ENCODE results near the gene C1QTNF12. TPM values are rescaled to one million over a fixed set of nuclear protein-coding genes. Genes with fewer than 3 reads are reported as not detected.
A peak's percentile ranks its signal among the peaks of the same experiment; 100 is the strongest.

Gene C1QTNF12
- total and polyA plus RNA-seq, 7 donors, result 1.9 to 28.7 (median 17.6) TPM; not detected in 2

DNA sequence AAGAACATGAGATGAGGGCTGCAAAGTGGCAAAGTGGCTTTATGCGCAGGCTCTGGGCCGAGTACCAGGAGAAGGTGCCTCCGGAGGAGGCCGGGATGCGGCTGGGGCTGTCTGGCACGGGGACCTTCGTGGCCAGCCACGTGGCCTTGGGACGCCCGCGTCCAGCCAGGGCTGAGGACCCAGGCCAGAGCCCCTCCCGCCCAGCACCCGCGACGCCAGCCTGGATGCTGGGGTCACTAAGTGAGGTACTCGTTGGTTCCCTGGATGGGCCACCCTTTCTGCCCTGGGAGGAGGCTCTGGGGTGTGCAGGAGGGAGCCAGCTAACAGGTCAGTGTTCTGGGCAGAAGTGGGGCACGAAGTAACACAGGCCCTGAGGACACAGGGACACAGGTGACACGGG lies 46.3 kb upstream of the C1QTNF12 start:
- no peak overlapping the region for H3K4me3 ChIP-seq
- H3K27me3 ChIP-seq, result peaks cover 0 to 2% (median 0%) of the 10 kb centered on the region in 3 donors
- WGBS, 2 donors, result 94 to 96% methylated on average over 18 of the region's 18 CpGs
- peaks cover 0 to 9% (median 4%) of the 10 kb centered on the region in 4 donors for H3K4me1 ChIP-seq
- intact Hi-C loops (cut with DNase I), result no loop called here
- H3K27ac ChIP-seq, result no peak overlapping the region
- DNase-seq, result no peak
- H3K9me3 ChIP-seq, result no peaks in the 10 kb centered on the region
- H3K36me3 ChIP-seq, result peaks cover 0 to 40% (median 11%) of the 10 kb centered on the region in 4 donors
- no peak for TF ChIP-seq POLR2A (IDR thresholded peaks at IDR 0.05)
- TF ChIP-seq CTCF (IDR thresholded peaks at IDR 0.05), result no peak
- no peak for TF ChIP-seq EP300 (IDR thresholded peaks at IDR 0.05)
- no peak for TF ChIP-seq POLR2AphosphoS5 (IDR thresholded peaks at IDR 0.05)

DNA sequence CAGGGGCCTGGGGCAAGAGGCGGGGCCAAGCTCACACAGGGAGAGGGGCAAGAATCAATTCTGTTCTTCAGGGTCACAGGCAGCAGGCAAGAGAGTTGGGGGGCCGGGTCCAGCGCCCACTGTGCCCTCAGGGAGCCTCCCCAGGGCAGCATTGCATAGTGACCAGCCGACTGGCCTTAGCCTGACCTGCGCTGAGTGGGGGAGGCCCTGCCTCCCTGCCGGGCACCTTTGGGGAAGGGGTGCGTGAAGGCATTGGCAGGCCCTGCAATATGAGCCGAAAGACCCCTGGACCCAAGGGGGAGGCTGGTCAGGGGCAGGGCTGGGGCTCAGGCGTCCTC lies 45.9 kb upstream of the C1QTNF12 start:
- 89 to 92% methylated on average over 9 of the region's 9 CpGs for WGBS, 2 donors
- no peak for DNase-seq
- intact Hi-C loops (cut with DNase I), result no loop called here
- Histone ChIP-seq H3K36me3 (peaks cover 0 to 36% (median 9%) of the 10 kb centered on the region in 4 donors), H3K27ac (no peak overlapping the region), H3K9me3 (no peaks in the 10 kb centered on the region), H3K4me1 (peaks cover 0 to 9% (median 4%) of the 10 kb centered on the region in 4 donors), H3K27me3 (peaks cover 0 to 6% (median 1%) of the 10 kb centered on the region in 3 donors), H3K4me3 (no peak overlapping the region)
- TF ChIP-seq POLR2AphosphoS5 (IDR thresholded peaks at IDR 0.05) (no peak), POLR2A (IDR thresholded peaks at IDR 0.05) (no peak), EP300 (IDR thresholded peaks at IDR 0.05) (no peak), CTCF (IDR thresholded peaks at IDR 0.05) (no peak)

DNA sequence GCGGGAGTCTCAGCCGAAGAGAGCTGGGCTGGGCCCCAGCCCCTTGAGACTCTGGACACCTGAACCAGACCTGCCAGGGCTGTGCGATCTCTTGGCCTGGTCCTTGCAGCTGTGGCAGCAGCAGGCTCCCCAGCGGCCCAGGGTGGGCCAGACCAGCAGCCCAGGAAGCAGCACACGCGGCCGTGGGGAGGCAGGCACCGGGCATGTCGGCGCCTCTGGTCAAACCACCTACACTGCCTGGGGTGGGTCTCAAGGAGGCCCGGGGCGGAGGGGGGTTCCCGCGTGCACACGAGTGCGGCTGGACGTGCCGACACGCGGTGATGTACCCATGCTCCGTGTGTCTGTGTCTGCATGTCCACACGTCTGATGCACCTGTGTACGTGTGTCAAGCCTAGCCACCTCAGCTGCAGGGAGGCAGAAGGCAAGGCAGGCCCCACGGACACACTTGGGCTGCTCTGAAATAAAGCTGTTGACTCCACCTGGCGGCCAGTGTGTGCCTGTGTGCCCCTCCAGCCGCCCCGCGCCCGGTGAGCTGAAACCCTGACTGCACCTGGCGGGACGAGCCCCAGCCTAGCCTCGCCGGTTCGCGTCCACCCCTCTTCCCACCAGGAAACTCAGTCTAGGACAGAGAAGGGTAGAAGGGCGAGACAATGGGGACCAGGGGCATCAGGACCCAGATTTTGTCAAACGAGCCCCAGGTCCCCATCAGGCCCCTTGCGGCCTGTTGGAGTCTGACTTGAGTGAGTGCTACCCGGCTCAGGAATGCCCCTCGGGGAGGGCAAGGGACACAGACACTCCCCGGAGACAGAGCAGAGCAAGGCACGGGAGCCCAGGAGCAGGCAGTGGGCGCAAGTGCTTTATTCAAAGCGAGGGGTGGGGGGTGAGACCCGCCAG lies 45.3 kb upstream of the C1QTNF12 start:
- no peak overlapping the region for H3K27ac ChIP-seq
- 19 to 47% methylated on average over 45 of the region's 45 CpGs for WGBS, 2 donors
- intact Hi-C loops (cut with DNase I), result no loop called here
- DNase-seq, result peak; percentile 84
- H3K27me3 ChIP-seq, result peaks cover 0 to 12% (median 7%) of the 10 kb centered on the region in 3 donors
- peaks cover 0 to 34% (median 9%) of the 10 kb centered on the region in 4 donors for H3K36me3 ChIP-seq
- no peaks in the 10 kb centered on the region for H3K9me3 ChIP-seq
- H3K4me1 ChIP-seq, result peaks cover 0 to 9% (median 4%) of the 10 kb centered on the region in 4 donors
- no peak overlapping the region for H3K4me3 ChIP-seq
- TF ChIP-seq EP300 (IDR thresholded peaks at IDR 0.05) (no peak), CTCF (IDR thresholded peaks at IDR 0.05) (peak; percentile 52 to 68 (median 63))

DNA sequence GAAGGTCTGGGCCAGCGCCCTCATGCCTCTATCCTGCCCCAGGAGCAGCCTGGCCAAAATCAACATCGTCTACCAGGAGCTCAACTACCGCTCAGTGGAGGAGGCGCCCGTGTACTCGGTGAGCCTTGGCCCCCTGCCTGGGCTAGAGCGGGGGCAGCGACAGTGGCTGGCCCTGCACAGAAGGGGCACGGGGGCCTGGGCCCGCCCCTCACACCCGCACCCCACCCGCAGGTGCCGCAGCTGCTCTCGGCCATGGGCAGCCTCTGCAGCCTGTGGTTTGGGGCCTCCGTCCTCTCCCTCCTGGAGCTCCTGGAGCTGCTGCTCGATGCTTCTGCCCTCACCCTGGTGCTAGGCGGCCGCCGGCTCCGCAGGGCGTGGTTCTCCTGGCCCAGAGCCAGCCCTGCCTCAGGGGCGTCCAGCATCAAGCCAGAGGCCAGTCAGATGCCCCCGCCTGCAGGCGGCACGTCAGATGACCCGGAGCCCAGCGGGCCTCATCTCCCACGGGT lies 44.6 kb upstream of the C1QTNF12 start:
- Histone ChIP-seq H3K27ac (no peak overlapping the region), H3K4me3 (no peak overlapping the region), H3K4me1 (peaks cover 0 to 9% (median 4%) of the 10 kb centered on the region in 4 donors), H3K36me3 (peaks cover 0 to 26% (median 5%) of the 10 kb centered on the region in 4 donors), H3K27me3 (peaks cover 4 to 19% (median 14%) of the 10 kb centered on the region in 3 donors), H3K9me3 (no peaks in the 10 kb centered on the region)
- no peak for TF ChIP-seq POLR2AphosphoS5 (IDR thresholded peaks at IDR 0.05)
- no peak for TF ChIP-seq POLR2A (IDR thresholded peaks at IDR 0.05)
- TF ChIP-seq EP300 (IDR thresholded peaks at IDR 0.05), result no peak
- TF ChIP-seq CTCF (IDR thresholded peaks at IDR 0.05), result no peak
- WGBS, 2 donors, result 16 to 56% methylated on average over 28 of the region's 28 CpGs
- DNase-seq, result no peak
- intact Hi-C loops (cut with DNase I), result no loop called here

Data from sigmoid colon (tissue), 7 donors.